Activated CD8-positive, alpha-beta memory T cell treated with anti-CD3 and anti-CD28 coated beads for 4 hours (primary cell): ENCODE measurements around the gene ALKBH6.
A peak's percentile ranks its signal among the peaks of the same experiment; 100 is the strongest.

Experiments
- DNase-seq, 2 donors: peaks; one replicate each; pipeline ENCODE4 v3.0.0-alpha.2; 2020; ENCODE audit warnings: low read depth in 2 of 2

Gene ALKBH6

GRCh38 chr19:36030264-36031148, 16.5 kb upstream of the ALKBH6 start:
- no peak for DNase-seq

- DNase-seq, result no peak
Measured at GRCh38 chr19:36028313-36029041, 14.5 kb upstream of the ALKBH6 start.

- no peak for DNase-seq
Measured at GRCh38 chr19:36027696-36028095, 13.7 kb upstream of the ALKBH6 start.

GRCh38 chr19:36026091-36026876, 12.3 kb upstream of the ALKBH6 start:
- DNase-seq, result no peak

- DNase-seq, result no peak
Measured at GRCh38 chr19:36025541-36025940, 11.5 kb upstream of the ALKBH6 start.

GRCh38 chr19:36023432-36023831, 9.4 kb upstream of the ALKBH6 start:
- no peak for DNase-seq

- no peak for DNase-seq
Measured at GRCh38 chr19:36019061-36019670, 5.2 kb upstream of the ALKBH6 start.

- DNase-seq, result no peak
Measured at GRCh38 chr19:36013280-36014011, 567 bp downstream of the ALKBH6 start.

- DNase-seq, result no peak
Measured at GRCh38 chr19:36010402-36010801, 3.6 kb downstream of the ALKBH6 start.

- no peak for DNase-seq
Measured at GRCh38 chr19:36009633-36010379, 4.2 kb downstream of the ALKBH6 start.

- DNase-seq, result no peak
Measured at GRCh38 chr19:36009220-36009619, 4.8 kb downstream of the ALKBH6 start.

GRCh38 chr19:36008336-36008978, 5.6 kb downstream of the ALKBH6 start, which contains the start of gene SYNE4:
TSS of gene SYNE4 (minus strand) at chr19:36008813. CDS start at chr19:36008681, 132 bp downstream.
- DNase-seq, result no peak

GRCh38 chr19:36006955-36007354, 7.1 kb downstream of the ALKBH6 start:
- DNase-seq, result no peak

- no peak for DNase-seq
Measured at GRCh38 chr19:36003284-36003683, 10.7 kb downstream of the ALKBH6 start.

GRCh38 chr19:36001605-36002004, 12.4 kb downstream of the ALKBH6 start:
- DNase-seq, result no peak

- DNase-seq, result no peak
Measured at GRCh38 chr19:35996777-35997176, 17.2 kb downstream of the ALKBH6 start.

GRCh38 chr19:35995048-35995993, 18.7 kb downstream of the ALKBH6 start, which contains the start of gene SDHAF1:
TSS of gene SDHAF1 (plus strand) at chr19:35995188. CDS start at chr19:35995275, 87 bp downstream.
- DNase-seq, result peak; percentile 89 to 90

- DNase-seq, result no peak
Measured at GRCh38 chr19:35993923-35994598, 20.0 kb downstream of the ALKBH6 start.
